Activated naive CD8-positive, alpha-beta T cell treated with anti-CD3 and anti-CD28 coated beads for 36 hours (primary cell): Measurements from ENCODE around the gene COX19. TPM values are rescaled to one million over a fixed set of nuclear protein-coding genes. Genes with fewer than 3 reads are reported as not detected.
"Not testable (repeated sequence)": the region's sequence is repeated elsewhere in the genome, so short reads cannot be mapped to it uniquely, and the experiment has no call there.

Source experiments
- DNase-seq: peaks from one replicate; pipeline ENCODE4 v3.0.0; 2021
- H3K27ac Mint-ChIP-seq: one replicate; pipeline ENCODE4 v1.8.0; 2022; ENCODE audit warnings: mild to moderate bottlenecking, moderate library complexity, mixed read lengths
- H3K27me3 Mint-ChIP-seq: one replicate; pipeline ENCODE4 v1.8.0; 2022; ENCODE audit warnings: mild to moderate bottlenecking, mixed read lengths
- H3K36me3 Mint-ChIP-seq: one replicate; pipeline ENCODE4 v1.8.0; 2021; ENCODE audit warnings: mild to moderate bottlenecking, mixed read lengths
- H3K4me1 Mint-ChIP-seq: one replicate; pipeline ENCODE4 v1.8.0; 2021; ENCODE audit warnings: mixed read lengths
- H3K4me3 Mint-ChIP-seq: one replicate; pipeline ENCODE4 v1.8.0; 2022; ENCODE audit warnings: mild to moderate bottlenecking, moderate library complexity, mixed read lengths
- H3K9me3 Mint-ChIP-seq: one replicate; pipeline ENCODE4 v1.8.0; 2022; ENCODE audit warnings: mixed read lengths
- total RNA-seq, 2 experiments: library from RNA; stranded (reverse); gene quantifications; one replicate each; pipeline ENCODE4 v1.2.3, GENCODE V29; 2021

COX19 gene
- total RNA-seq, 2 experiments from 2014 or later = 17.7 to 18.1 TPM

- Mint-ChIP-seq H3K27me3 (no peaks in the 10 kb centered on the region), H3K4me3 (no peak overlapping the region), H3K27ac (no peak overlapping the region), H3K9me3 (no peaks in the 10 kb centered on the region), H3K4me1 (peaks cover 12% of the 10 kb centered on the region), H3K36me3 (peaks cover 5% of the 10 kb centered on the region)
- DNase-seq = no peak
These were observed 40.1 kb upstream of the COX19 start for GRCh38 chr7:1015196-1016121.

- H3K36me3 Mint-ChIP-seq = peaks cover 6% of the 10 kb centered on the region
- H3K4me1 Mint-ChIP-seq = peaks cover 12% of the 10 kb centered on the region
- H3K27me3 Mint-ChIP-seq = no peaks in the 10 kb centered on the region
- H3K4me3 Mint-ChIP-seq = no peak overlapping the region
- no peak overlapping the region for H3K27ac Mint-ChIP-seq
- H3K9me3 Mint-ChIP-seq = no peaks in the 10 kb centered on the region
- DNase-seq = no peak
These were observed 39.3 kb upstream of the COX19 start for GRCh38 chr7:1014681-1015080.

- H3K9me3 Mint-ChIP-seq = no peaks in the 10 kb centered on the region
- no peak overlapping the region for H3K4me3 Mint-ChIP-seq
- H3K27me3 Mint-ChIP-seq = no peaks in the 10 kb centered on the region
- no peak overlapping the region for H3K27ac Mint-ChIP-seq
- no peak for DNase-seq
- peaks cover 12% of the 10 kb centered on the region for H3K4me1 Mint-ChIP-seq
- peaks cover 6% of the 10 kb centered on the region for H3K36me3 Mint-ChIP-seq
These were observed 38.2 kb upstream of the COX19 start for GRCh38 chr7:1013581-1013980.

- H3K36me3 Mint-ChIP-seq = peaks cover 1% of the 10 kb centered on the region
- no peak for DNase-seq
- H3K9me3 Mint-ChIP-seq = no peaks in the 10 kb centered on the region
- H3K27ac Mint-ChIP-seq = no peak overlapping the region
- H3K4me3 Mint-ChIP-seq = no peak overlapping the region
- no peaks in the 10 kb centered on the region for H3K27me3 Mint-ChIP-seq
- H3K4me1 Mint-ChIP-seq = peaks cover 6% of the 10 kb centered on the region
These were observed 37.4 kb upstream of the COX19 start for GRCh38 chr7:1012716-1013095.

- H3K4me3 Mint-ChIP-seq = no peak overlapping the region
- H3K9me3 Mint-ChIP-seq = no peaks in the 10 kb centered on the region
- H3K36me3 Mint-ChIP-seq = peaks cover 1% of the 10 kb centered on the region
- H3K27ac Mint-ChIP-seq = no peak overlapping the region
- H3K4me1 Mint-ChIP-seq = peaks cover 6% of the 10 kb centered on the region
- no peak for DNase-seq
- no peaks in the 10 kb centered on the region for H3K27me3 Mint-ChIP-seq
These were observed 36.8 kb upstream of the COX19 start for GRCh38 chr7:1012004-1012715.

GRCh38 chr7:1011297-1012003 lies 36.1 kb upstream of the COX19 start:
- H3K36me3 Mint-ChIP-seq = peaks cover 1% of the 10 kb centered on the region
- no peak for DNase-seq
- H3K4me3 Mint-ChIP-seq = no peak overlapping the region
- no peaks in the 10 kb centered on the region for H3K9me3 Mint-ChIP-seq
- H3K27ac Mint-ChIP-seq = peak overlapping the region; percentile 32
- H3K27me3 Mint-ChIP-seq = no peaks in the 10 kb centered on the region
- H3K4me1 Mint-ChIP-seq = peaks cover 6% of the 10 kb centered on the region

GRCh38 chr7:1010226-1010625 lies 34.9 kb upstream of the COX19 start:
- Mint-ChIP-seq H3K27ac (no peak overlapping the region), H3K4me3 (no peak overlapping the region), H3K4me1 (peaks cover 6% of the 10 kb centered on the region), H3K27me3 (no peaks in the 10 kb centered on the region), H3K36me3 (peaks cover 1% of the 10 kb centered on the region), H3K9me3 (no peaks in the 10 kb centered on the region)
- DNase-seq = no peak

GRCh38 chr7:1009747-1010146 lies 34.4 kb upstream of the COX19 start:
- Mint-ChIP-seq H3K4me3 (no peak overlapping the region), H3K27ac (no peak overlapping the region), H3K9me3 (no peaks in the 10 kb centered on the region), H3K36me3 (peaks cover 1% of the 10 kb centered on the region), H3K27me3 (no peaks in the 10 kb centered on the region), H3K4me1 (peaks cover 6% of the 10 kb centered on the region)
- no peak for DNase-seq

GRCh38 chr7:1008733-1009363 lies 33.5 kb upstream of the COX19 start:
- H3K4me1 Mint-ChIP-seq = peaks cover 6% of the 10 kb centered on the region
- no peak overlapping the region for H3K4me3 Mint-ChIP-seq
- H3K36me3 Mint-ChIP-seq = peaks cover 1% of the 10 kb centered on the region
- H3K27ac Mint-ChIP-seq = no peak overlapping the region
- no peaks in the 10 kb centered on the region for H3K9me3 Mint-ChIP-seq
- H3K27me3 Mint-ChIP-seq = no peaks in the 10 kb centered on the region
- no peak for DNase-seq

GRCh38 chr7:1007901-1008300 lies 32.6 kb upstream of the COX19 start:
- no peak overlapping the region for H3K4me3 Mint-ChIP-seq
- no peaks in the 10 kb centered on the region for H3K27me3 Mint-ChIP-seq
- no peaks in the 10 kb centered on the region for H3K9me3 Mint-ChIP-seq
- no peak for DNase-seq
- no peak overlapping the region for H3K27ac Mint-ChIP-seq
- peaks cover 1% of the 10 kb centered on the region for H3K36me3 Mint-ChIP-seq
- H3K4me1 Mint-ChIP-seq = peaks cover 6% of the 10 kb centered on the region

GRCh38 chr7:1005303-1005702 lies 30.0 kb upstream of the COX19 start:
- Mint-ChIP-seq H3K9me3 (no peaks in the 10 kb centered on the region), H3K27me3 (no peaks in the 10 kb centered on the region), H3K4me3 (no peak overlapping the region), H3K36me3 (peaks cover 1% of the 10 kb centered on the region), H3K27ac (no peak overlapping the region), H3K4me1 (no peaks in the 10 kb centered on the region)
- no peak for DNase-seq

- H3K27me3 Mint-ChIP-seq = no peaks in the 10 kb centered on the region
- no peak for DNase-seq
- no peaks in the 10 kb centered on the region for H3K36me3 Mint-ChIP-seq
- no peak overlapping the region for H3K4me3 Mint-ChIP-seq
- H3K4me1 Mint-ChIP-seq = no peaks in the 10 kb centered on the region
- no peaks in the 10 kb centered on the region for H3K9me3 Mint-ChIP-seq
- no peak overlapping the region for H3K27ac Mint-ChIP-seq
These were observed 28.9 kb upstream of the COX19 start for GRCh38 chr7:1004018-1004852.

- not testable (repeated sequence) for H3K4me3 Mint-ChIP-seq, H3K36me3 Mint-ChIP-seq, H3K4me1 Mint-ChIP-seq, H3K9me3 Mint-ChIP-seq, DNase-seq, H3K27me3 Mint-ChIP-seq, H3K27ac Mint-ChIP-seq
These were observed 27.1 kb upstream of the COX19 start for GRCh38 chr7:1002445-1002844.

GRCh38 chr7:1002026-1002425 lies 26.7 kb upstream of the COX19 start:
- H3K27ac Mint-ChIP-seq, H3K4me3 Mint-ChIP-seq, H3K4me1 Mint-ChIP-seq, H3K36me3 Mint-ChIP-seq, DNase-seq, H3K9me3 Mint-ChIP-seq, H3K27me3 Mint-ChIP-seq: not testable (repeated sequence)
